GM13976 (cell line): Measurements from ENCODE around the gene BCAT1.

Source experiments
- DNase-seq: peaks from one replicate; pipeline ENCODE4 v3.0.0; 2012; ENCODE audit warnings: low spot score
- CTCF ChIP-seq: IDR thresholded peaks from 2 replicates; pipeline ENCODE4 v1.5.1; 2012; ENCODE audit warnings: borderline replicate concordance, mild to moderate bottlenecking; ENCODE audit not compliant: insufficient read depth; ENCODE audit errors: extremely low read depth, missing control alignments, control extremely low read depth
- in situ Hi-C: fragments of 300-500 bp; cut with MboI; formaldehyde crosslinking; loops from one replicate; pipeline ENCODE4 v1.12.0; 2022; ENCODE audit warnings: low sequenced_read_pairs, mixed read lengths, inconsistent platforms; ENCODE audit not compliant: unreplicated experiment

BCAT1 gene

GRCh38 chr12:24898185-24898584 is 50.7 kb downstream of the BCAT1 start:
- TF ChIP-seq CTCF: no peak
- no peak for DNase-seq
- in situ Hi-C loops: no loop called here

DNA sequence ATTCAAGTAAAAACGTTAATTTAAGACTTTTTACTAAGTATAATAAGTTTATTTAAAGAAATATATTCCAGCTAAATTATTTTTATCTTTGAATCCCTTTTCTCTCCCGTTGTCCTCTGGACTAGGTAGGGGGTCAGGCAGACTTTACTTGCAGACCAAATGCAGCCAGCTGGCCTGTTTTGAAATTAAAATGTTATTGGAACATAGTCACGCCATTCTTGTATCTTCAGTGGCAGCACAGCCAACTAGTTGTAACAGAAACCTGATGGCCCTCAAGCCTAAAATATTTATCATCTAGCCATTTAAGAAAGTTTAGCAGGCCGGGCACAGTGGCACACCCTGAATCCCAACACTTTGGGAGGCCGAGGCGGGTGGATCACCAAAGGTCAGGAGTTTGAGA is 52.7 kb downstream of the BCAT1 start:
- no peak for DNase-seq
- no peak for TF ChIP-seq CTCF
- in situ Hi-C loops: no loop called here

DNA sequence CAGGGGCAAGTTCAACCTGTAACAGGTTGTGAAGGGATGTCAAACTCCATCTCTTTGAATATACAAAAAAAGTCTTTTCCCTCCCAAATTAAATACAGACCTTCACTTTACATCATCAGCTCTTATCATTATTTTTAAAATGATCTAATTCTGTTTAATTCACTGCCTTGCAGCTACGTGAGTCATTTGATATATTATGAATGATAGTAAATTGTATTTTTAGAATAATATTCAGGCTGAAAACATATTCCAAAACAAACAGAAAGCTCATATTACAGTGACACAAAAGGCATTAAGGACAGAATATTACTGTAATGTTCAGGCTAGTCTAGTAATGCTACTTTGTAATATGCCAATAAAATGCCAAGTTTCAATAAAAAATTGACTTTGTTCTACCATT is 53.3 kb downstream of the BCAT1 start:
- no peak for TF ChIP-seq CTCF
- DNase-seq: no peak
- in situ Hi-C loops: no loop called here

- in situ Hi-C loops: no loop called here
- DNase-seq: no peak
- no peak for TF ChIP-seq CTCF
These were observed 54.0 kb downstream of the BCAT1 start for GRCh38 chr12:24894879-24895278.

GRCh38 chr12:24890048-24890803 is 58.7 kb downstream of the BCAT1 start:
- no peak for DNase-seq
- in situ Hi-C loops: no loop called here
- TF ChIP-seq CTCF: no peak

DNA sequence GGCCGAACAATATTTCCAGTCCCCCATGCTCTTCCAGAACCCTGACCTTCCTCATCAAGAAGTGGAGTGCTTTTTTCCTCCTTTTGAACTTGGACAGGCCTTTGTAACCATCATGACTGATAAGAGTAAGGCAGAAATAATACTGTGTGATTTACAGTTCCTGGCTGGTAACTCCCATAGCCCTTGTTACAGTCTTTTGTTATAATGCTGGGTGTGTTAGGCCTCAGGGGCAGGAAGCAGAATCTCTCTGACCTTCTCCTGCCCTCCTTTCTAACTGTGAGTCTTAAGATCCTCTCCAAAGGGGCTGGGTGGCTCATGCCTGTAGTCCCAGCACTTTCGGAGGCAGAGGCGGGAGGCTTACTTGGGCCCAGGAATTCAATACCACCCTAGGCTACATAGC is 59.5 kb downstream of the BCAT1 start:
- no peak for DNase-seq
- TF ChIP-seq CTCF: no peak
- in situ Hi-C loops: no loop called here
